Stimulated activated effector memory CD8-positive, alpha-beta T cell treated with anti-CD3 and anti-CD28 coated beads, Interleukin-12 subunit alpha, Interleukin-12 subunit beta, amount 100 ng/mL, for 72 hours (primary cell): ENCODE results near the gene MGAT1.
A peak's percentile ranks its signal among the peaks of the same experiment; 100 is the strongest.

ENCODE experiments used
- ATAC-seq: fragments of 150-1000 bp; cut with Tn5 transposase; 2 replicates; pipeline ENCODE4 v1.10.0; 2021
- DNase-seq, 2 donors: peaks; one replicate each; pipeline ENCODE4 v3.0.0; 2021 to 2022; ENCODE audit warnings: low spot score in 2 of 2
- H3K27ac Mint-ChIP-seq: one replicate; pipeline ENCODE4 v1.8.0; 2022; ENCODE audit warnings: mild to moderate bottlenecking, mixed read lengths
- H3K36me3 Mint-ChIP-seq: one replicate; pipeline ENCODE4 v1.8.0; 2022; ENCODE audit warnings: mild to moderate bottlenecking, mixed read lengths
- H3K4me1 Mint-ChIP-seq: one replicate; pipeline ENCODE4 v1.8.0; 2022; ENCODE audit warnings: mixed read lengths
- H3K4me3 Mint-ChIP-seq: one replicate; pipeline ENCODE4 v1.8.0; 2022; ENCODE audit warnings: mild to moderate bottlenecking, mixed read lengths
- H3K9me3 Mint-ChIP-seq: one replicate; pipeline ENCODE4 v1.8.0; 2022; ENCODE audit warnings: mixed read lengths

MGAT1 gene

DNA sequence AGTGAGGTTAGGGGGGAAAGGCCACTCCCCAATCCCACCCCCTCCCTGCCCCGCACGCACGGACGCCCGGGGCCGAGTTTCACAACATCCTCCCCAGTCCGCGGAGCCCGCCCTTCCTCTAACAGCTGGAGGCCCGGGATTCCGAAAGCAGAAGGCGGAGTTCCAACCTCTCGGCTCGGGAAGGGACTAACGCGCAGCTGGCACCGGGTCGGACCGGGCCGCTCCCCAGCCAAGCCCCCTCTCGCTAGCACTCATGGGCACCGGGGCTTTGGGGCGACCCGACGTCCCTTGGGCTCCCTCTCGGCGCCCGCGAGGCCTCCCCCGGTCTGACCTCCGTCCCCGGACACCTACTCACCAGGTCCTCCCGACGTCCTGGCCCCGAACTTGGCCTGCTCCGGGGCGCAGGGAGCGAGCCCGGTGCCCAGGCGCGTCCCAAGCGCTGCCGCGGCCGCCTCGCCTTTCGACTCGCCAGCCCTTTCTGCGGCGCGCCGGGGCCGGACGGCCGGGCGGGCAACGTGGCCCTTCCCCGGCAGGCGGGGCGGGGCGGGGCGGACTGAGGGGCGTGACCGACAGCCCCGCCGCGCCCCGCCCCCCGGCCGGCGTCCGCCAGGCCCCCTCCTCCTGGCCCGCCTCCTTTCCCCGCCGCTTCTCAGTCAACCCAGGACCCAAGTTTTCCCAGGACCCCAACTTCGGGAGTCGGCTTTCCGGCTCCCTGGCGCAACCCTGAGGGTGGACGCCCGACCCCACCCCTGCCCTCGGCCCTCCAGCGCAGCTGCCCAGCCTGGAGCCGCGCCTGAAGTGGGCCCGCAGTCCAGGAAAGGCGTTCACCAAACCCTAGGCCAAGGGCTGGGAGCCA is at the start of gene MGAT1:
TSS of gene MGAT1 (minus strand) at position 482 of the 856 bp plus-strand sequence. CDS start 9,835 bp downstream, outside the sequence.
- Mint-ChIP-seq H3K9me3 (no peaks in the 10 kb centered on the region), H3K4me3 (peak within 1 kb of the TSS; percentile 72)
- ATAC-seq = peak; percentile 64

DNA sequence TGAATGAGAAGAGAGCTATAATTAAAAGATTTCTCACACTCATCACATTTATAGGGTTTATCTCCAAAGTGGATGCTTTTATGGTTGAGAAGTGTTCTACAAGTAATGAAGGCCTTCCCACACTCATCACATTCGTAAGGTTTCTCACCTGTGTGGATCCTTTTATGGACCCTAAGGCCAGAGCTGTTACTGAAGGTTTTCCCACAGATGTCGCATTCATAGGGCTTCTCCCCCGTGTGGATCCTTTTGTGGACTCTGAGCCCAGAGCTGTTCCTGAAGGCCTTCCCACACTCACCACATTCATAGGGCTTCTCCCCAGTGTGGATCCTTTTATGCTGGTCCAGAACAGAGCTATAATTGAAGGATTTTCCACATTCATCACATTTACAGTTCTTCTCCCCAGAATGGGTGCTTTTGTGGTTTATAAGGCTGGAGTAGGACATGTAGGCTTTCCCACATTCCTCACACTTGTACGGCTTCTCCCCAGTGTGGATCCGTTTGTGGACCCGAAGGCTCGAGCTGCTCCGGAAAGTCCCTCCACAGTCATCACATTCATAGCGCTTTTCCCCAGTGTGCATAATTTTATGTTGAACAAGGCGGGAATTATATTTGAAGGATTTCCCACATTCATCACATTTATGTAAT is 48.0 kb upstream of the MGAT1 start:
- Mint-ChIP-seq H3K9me3 (peaks cover 13% of the 10 kb centered on the region), H3K4me3 (no peak overlapping the region), H3K4me1 (peaks cover 9% of the 10 kb centered on the region)

More for the DNA sequence above, at the start of gene MGAT1:
- Mint-ChIP-seq H3K36me3 (peaks cover 94% of the 10 kb centered on the region), H3K4me1 (peaks cover 79% of the 10 kb centered on the region), H3K27ac (peak within 1 kb of the TSS; percentile 93)
- peak; percentile 78 to 90 for DNase-seq

DNA sequence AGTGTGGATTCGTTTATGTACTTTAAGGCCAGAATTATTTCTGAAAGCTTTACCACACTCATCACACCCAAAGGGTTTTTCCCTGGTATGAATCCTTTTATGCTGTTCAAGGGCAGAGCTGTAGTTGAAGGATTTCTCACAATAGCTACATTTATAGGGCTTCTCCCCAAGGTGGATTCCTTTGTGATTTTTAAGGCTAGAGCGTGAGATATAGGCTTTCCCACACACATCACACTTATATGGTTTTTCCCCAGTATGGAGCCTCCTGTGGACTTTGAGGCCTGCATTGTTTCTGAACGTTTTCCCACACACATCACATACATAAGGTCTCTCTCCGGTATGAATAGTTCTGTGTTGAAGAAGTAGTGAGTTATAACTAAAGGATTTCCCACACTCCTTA is 47.2 kb upstream of the MGAT1 start:
- peaks cover 13% of the 10 kb centered on the region for H3K9me3 Mint-ChIP-seq

More for the DNA sequence above, 48.0 kb upstream of the MGAT1 start:
- Mint-ChIP-seq H3K36me3 (peaks cover 54% of the 10 kb centered on the region), H3K27ac (no peak overlapping the region)
- ATAC-seq (no peak), DNase-seq (no peak)

DNA sequence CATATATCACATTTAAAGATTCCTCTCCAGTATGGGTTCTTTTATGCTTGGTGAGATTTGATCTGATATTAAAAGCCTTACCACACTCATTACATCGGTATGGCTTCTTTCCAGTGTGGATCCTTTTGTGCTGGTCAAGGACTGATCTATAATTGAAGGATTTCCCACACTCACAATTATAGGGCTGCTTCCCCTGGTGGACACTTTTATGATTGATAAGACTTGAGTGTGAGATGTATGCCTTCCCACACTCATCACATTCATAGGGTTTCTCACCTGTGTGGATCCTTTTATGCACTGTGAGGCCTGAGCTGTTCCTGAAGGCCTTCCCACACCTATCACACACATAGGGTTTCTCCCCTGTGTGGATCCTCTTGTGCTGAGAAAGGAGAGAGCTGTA is 46.3 kb upstream of the MGAT1 start:
- DNase-seq (no peak), ATAC-seq (no peak)
- no peak overlapping the region for H3K4me3 Mint-ChIP-seq
- H3K27ac Mint-ChIP-seq = no peak overlapping the region
- H3K36me3 Mint-ChIP-seq = peaks cover 54% of the 10 kb centered on the region
- H3K9me3 Mint-ChIP-seq = peaks cover 13% of the 10 kb centered on the region
- H3K4me1 Mint-ChIP-seq = peaks cover 9% of the 10 kb centered on the region

More for the DNA sequence above, 47.2 kb upstream of the MGAT1 start:
- H3K4me3 Mint-ChIP-seq = no peak overlapping the region
- no peak overlapping the region for H3K27ac Mint-ChIP-seq
- peaks cover 9% of the 10 kb centered on the region for H3K4me1 Mint-ChIP-seq
- DNase-seq (no peak), ATAC-seq (no peak)
- peaks cover 54% of the 10 kb centered on the region for H3K36me3 Mint-ChIP-seq

DNA sequence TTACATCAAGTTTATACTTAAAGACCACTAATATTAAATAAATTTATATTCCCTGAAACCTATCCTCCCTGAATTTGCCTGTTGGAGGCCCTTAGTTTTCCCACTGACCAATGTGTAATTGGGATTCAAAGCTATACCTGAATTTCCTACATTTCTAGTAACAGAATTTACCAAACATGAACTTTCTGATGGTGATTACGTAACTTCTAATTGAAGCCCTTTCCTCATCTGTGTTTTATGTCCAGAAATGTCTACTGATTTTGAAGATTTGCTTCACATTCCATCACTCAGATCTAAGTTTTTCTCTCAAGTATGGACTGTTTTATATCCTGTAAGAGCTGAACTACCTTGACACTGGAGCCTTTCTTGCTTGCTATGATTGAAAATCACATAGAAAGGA is 45.7 kb upstream of the MGAT1 start:
- no peak overlapping the region for H3K4me3 Mint-ChIP-seq
- peaks cover 9% of the 10 kb centered on the region for H3K4me1 Mint-ChIP-seq
- peaks cover 13% of the 10 kb centered on the region for H3K9me3 Mint-ChIP-seq
- no peak overlapping the region for H3K27ac Mint-ChIP-seq
- H3K36me3 Mint-ChIP-seq = peaks cover 52% of the 10 kb centered on the region
- ATAC-seq (no peak), DNase-seq (no peak)

DNA sequence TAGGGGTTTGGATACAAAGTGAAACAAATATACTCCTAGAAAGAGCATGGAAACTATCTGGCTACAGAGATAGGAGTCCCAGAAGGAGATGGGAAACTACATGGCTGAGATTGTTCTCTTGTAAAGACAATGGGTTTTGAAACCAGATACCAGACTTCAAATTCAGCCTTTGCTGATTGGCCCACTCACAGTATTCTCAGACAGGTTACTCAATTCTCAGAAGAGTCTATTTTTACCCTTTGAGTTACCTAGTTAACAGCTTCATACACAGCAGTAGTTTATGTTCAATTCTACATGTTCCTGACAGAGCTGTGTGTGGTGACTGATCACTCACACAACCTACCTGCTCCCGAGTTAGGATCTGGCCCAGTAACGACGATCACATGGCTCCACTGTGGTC is 44.4 kb upstream of the MGAT1 start:
- Mint-ChIP-seq H3K27ac (no peak overlapping the region), H3K36me3 (peaks cover 41% of the 10 kb centered on the region), H3K4me1 (peaks cover 9% of the 10 kb centered on the region), H3K9me3 (peaks cover 13% of the 10 kb centered on the region), H3K4me3 (no peak overlapping the region)
- DNase-seq = no peak
- no peak for ATAC-seq

DNA sequence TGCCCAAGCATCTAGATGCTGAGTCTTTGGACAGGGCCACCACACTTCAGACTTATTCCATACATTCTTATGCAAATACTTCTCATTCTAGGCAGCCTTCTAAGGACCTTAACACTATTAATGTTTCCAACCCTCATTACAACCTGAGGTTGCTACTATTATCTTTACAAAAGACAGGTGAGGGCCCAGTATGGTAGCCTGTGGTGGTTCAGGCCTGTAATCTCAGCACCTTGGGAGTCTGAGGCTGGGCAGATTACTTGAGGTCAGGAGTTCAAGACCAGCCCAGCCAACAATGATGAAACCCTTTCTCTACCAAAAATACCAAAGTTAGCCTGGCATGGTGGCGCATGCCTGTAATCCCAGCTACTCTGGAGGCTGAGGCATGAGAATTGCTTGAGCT is 42.3 kb upstream of the MGAT1 start:
- H3K36me3 Mint-ChIP-seq = peaks cover 19% of the 10 kb centered on the region
- no peak overlapping the region for H3K4me3 Mint-ChIP-seq

DNA sequence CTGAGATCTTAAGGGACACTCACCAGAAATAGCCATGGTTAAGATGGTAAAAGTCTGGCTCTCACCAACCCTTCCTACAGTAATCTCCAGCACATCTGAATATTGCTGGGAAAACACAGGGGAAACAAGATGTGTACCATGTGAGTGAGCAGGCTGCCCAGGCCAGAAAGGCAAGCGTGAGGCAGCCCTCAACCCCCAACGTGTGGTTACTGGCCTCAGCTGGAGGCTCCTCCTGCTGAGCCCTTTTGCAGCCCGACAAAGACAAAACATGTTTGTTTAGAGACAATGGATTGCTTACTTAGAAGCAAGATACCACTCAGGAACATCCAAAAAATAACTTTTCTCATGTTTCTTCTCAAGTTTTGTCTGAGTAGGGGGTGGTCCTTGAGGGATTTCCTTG is 41.8 kb upstream of the MGAT1 start:
- ATAC-seq = no peak

More for the DNA sequence above, 42.3 kb upstream of the MGAT1 start:
- no peak for DNase-seq
- Mint-ChIP-seq H3K4me1 (peaks cover 9% of the 10 kb centered on the region), H3K9me3 (peaks cover 6% of the 10 kb centered on the region), H3K27ac (no peak overlapping the region)
- ATAC-seq = no peak

DNA sequence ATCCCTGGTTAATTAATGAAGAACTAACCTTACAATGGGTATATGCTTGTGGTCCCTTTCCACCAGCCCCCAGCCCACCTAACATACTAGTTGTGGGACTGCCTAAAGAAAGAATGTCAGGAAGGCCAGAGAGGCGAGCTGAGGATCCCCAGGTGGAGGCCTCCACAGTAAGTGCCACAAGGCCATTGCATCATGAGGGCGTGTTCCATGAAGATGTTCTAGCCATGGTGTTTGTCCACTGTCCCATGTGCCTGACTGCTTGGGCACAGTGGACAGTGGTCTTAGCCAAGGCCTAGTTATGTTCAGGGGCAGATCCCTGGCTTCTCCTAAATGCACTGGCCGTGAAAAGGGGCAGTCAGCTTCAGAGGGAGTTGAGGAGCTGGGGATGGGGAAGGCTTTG is 37.3 kb upstream of the MGAT1 start:
- Mint-ChIP-seq H3K4me1 (no peaks in the 10 kb centered on the region), H3K4me3 (no peak overlapping the region), H3K9me3 (peaks cover 2% of the 10 kb centered on the region), H3K36me3 (peaks cover 21% of the 10 kb centered on the region), H3K27ac (no peak overlapping the region)
- DNase-seq (no peak), ATAC-seq (no peak)

More for the DNA sequence above, 41.8 kb upstream of the MGAT1 start:
- no peak overlapping the region for H3K4me3 Mint-ChIP-seq
- no peak for DNase-seq
- H3K27ac Mint-ChIP-seq = no peak overlapping the region
- H3K9me3 Mint-ChIP-seq = peaks cover 6% of the 10 kb centered on the region
- H3K36me3 Mint-ChIP-seq = peaks cover 15% of the 10 kb centered on the region
- peaks cover 9% of the 10 kb centered on the region for H3K4me1 Mint-ChIP-seq

DNA sequence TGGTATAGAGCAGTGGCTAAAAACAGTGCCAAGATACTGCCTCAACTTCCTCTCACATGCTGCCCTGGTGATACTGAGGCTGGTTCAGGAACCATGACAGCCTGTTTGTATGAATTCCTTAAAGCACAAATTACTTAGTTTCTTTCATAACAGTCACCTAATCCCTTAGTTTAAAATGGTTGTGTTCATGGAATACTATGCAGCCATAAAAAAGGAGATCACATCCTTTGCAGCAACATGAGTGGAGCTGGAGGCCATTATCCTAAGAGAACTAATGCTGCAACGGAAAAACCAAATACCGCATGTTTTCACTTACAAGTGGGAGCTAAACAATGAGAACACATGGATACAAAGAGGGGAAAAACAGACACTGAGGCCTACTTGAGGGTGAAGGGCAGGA is 36.6 kb upstream of the MGAT1 start:
- Mint-ChIP-seq H3K9me3 (peaks cover 2% of the 10 kb centered on the region), H3K27ac (no peak overlapping the region), H3K36me3 (peaks cover 29% of the 10 kb centered on the region), H3K4me1 (peaks cover 5% of the 10 kb centered on the region), H3K4me3 (no peak overlapping the region)
- DNase-seq (no peak), ATAC-seq (no peak)

DNA sequence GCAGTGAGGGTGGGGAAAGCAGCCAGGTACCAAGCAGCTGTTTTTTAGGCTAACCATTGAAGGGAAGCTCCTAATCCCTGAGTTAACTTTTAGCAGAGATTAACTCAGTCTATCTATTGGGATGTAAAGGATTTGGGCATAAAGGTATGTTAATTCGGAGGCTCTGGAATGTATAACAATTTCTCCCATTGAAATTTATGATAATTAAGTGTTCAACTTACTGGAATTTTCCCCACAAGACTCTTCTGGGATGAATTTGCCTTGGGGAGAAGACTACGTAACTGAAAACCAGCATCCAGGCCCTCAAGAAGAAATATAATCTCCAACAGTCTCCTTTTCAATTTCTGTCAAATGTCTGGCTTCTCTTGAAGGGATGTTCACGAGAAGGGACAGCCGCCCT is 34.9 kb upstream of the MGAT1 start:
- no peak for DNase-seq
- ATAC-seq = no peak
- Mint-ChIP-seq H3K9me3 (peaks cover 2% of the 10 kb centered on the region), H3K4me1 (peaks cover 17% of the 10 kb centered on the region), H3K36me3 (peaks cover 30% of the 10 kb centered on the region), H3K27ac (no peak overlapping the region), H3K4me3 (no peak overlapping the region)

DNA sequence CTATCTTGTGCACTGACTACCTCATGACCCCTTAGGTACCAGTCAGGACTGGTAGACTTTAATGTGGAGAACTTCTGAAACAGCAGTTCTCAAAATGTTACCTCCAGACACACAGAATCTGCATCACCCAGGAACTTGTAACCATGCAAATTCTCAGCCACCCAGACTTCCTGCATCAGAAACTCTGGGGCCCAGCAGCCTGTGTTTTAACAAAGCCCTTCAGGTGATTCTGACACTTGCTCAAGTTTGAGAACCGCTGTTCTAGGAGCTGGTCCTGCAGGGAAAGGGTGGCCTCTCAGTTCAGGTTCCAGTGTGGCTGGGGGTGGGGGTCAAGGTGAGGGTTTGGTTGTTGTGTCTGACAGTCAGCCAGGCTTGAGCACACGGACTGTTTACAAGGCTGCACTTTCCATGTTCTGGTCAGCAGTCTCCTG is 30.0 kb upstream of the MGAT1 start:
- Mint-ChIP-seq H3K4me1 (peaks cover 46% of the 10 kb centered on the region), H3K9me3 (no peaks in the 10 kb centered on the region), H3K27ac (peak overlapping the region; percentile 96), H3K36me3 (peaks cover 43% of the 10 kb centered on the region), H3K4me3 (peak overlapping the region; percentile 94)
- ATAC-seq = peak; percentile 63
- peak in 1 of 2 donors; percentile 59 for DNase-seq

DNA sequence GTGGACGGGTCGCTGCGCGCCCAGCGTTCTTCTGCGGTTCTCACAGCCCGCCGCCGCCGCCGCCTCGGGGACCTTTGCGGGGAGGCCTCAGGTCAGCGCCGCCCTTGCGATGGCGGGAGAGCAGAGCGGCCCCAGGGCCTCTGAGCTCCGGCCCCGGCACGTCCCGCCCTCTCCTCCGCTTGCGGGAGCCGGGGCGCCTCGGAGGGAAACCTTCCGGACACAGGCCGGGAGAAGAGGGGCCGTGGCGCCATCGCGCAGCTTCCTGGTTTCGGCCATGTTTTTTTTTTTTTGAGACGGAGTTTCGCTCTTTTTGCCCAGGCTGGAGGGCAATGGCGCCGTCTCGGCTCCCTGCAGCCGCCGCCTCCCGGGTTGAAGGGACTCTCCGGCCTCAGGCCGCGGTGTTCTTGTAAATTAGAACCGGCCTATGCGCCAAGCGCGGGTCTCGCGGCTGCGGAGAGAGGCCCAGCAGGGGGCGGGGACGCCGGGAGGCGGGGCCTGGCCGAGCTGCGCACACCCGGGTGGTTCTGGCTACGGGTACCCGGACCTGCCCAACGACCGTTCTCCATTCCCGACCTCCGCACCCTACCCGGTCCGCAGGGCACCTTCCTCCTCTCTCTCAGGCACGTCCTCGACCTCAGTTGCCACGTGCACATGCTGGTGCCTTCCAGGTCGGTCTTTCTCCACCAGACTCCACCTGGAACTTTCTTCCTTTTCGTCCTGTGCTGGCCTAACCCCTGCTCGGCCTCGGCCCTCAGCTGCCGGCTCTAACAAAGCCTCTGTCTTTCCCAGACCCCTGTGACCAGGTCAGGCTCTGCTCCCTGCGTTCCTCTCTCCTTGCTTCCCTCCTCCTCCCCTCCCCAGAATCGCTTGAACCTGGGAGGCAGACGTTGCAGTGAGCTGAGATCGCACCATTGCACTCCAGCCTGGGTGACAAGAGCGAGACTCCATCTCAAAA is 28.8 kb upstream of the MGAT1 start:
- Mint-ChIP-seq H3K9me3 (no peaks in the 10 kb centered on the region), H3K4me1 (peaks cover 50% of the 10 kb centered on the region), H3K4me3 (peak overlapping the region; percentile 94), H3K36me3 (peaks cover 41% of the 10 kb centered on the region), H3K27ac (peak overlapping the region; percentile 96)
- DNase-seq (peak; percentile 67 to 92), ATAC-seq (peak; percentile 88)

DNA sequence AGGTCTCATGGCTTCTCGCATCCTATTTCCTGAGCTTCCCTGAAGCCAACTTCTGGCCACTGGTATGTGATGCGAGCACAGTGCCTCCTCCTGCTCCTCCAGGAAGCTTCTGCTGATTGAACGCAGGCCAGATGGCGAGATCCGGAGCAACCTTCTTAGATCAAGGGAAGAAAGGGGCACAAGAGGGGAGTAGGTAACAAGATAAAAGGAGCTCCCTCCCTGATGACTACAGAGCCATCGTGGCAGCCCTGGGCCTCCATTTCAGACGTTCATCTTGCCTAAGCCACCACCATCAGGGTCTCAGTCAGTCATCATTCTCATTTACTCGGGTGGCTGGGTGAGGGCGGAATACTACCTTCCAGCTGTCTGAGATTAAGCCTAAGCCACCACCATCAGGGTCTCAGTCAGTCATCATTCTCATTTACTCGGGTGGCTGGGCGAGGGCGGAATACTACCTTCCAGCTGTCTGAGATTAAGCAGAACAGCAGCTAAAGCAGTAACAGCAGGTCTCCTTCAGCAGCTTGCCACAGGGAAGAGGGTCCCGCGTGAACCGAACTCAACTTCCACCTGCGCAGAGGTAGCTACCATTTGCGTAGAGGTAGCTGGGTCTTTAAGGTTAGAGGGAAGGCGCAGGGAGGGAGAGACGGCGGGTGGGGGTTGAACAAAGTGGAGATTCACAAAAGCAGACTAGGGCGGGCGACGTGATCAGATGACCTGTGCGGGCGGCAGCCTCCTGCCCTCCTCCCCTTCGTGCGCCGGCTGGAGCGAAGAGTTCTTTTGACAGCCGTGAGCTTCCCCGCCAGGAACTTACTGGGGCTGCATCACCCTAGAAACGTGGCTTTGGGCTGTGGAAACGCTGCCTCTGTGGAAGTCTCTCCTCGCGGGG is 27.9 kb upstream of the MGAT1 start:
- Mint-ChIP-seq H3K27ac (peak overlapping the region; percentile 96), H3K36me3 (peaks cover 32% of the 10 kb centered on the region), H3K4me3 (peak overlapping the region; percentile 94), H3K9me3 (no peaks in the 10 kb centered on the region), H3K4me1 (peaks cover 59% of the 10 kb centered on the region)
- ATAC-seq (peak; percentile 70), DNase-seq (peak in 1 of 2 donors; percentile 55)
